Progenitor cell of endocrine pancreas (in vitro differentiated cells): ENCODE results near the gene ARHGAP6. TPM values are rescaled to one million over a fixed set of nuclear protein-coding genes. Genes with fewer than 3 reads are reported as not detected.

ENCODE experiments used
- DNase-seq: peaks from one replicate; pipeline ENCODE4 v3.0.0; 2021; ENCODE audit warnings: low spot score; ENCODE audit not compliant: unreplicated experiment
- H3K27ac Mint-ChIP-seq: 2 replicates; pipeline ENCODE4 v1.8.0; 2021; ENCODE audit warnings: mild to moderate bottlenecking, moderate library complexity, mixed read lengths
- H3K27me3 Mint-ChIP-seq: 2 replicates; pipeline ENCODE4 v1.8.0; 2021; ENCODE audit warnings: mixed read lengths
- H3K36me3 Mint-ChIP-seq: 2 replicates; pipeline ENCODE4 v1.8.0; 2022; ENCODE audit warnings: mixed read lengths; ENCODE audit not compliant: insufficient read depth
- H3K4me1 Mint-ChIP-seq: 2 replicates; pipeline ENCODE4 v1.8.0; 2021; ENCODE audit warnings: low read depth, mixed read lengths
- H3K4me3 Mint-ChIP-seq: 2 replicates; pipeline ENCODE4 v1.8.0; 2021; ENCODE audit warnings: low read depth, mild to moderate bottlenecking, moderate library complexity, mixed read lengths
- H3K9me3 Mint-ChIP-seq: 2 replicates; pipeline ENCODE4 v1.8.0; 2021; ENCODE audit warnings: low read depth, mixed read lengths
- total RNA-seq: library from RNA; stranded (reverse); gene quantifications from 2 replicates; pipeline ENCODE4 v1.2.1, GENCODE V29; 2021
- TF ChIP-seq, protein P1 (sequence below): fragments of 200-600 bp; sonication (generic); IDR thresholded peaks from one replicate; pipeline ENCODE4 v1.5.0; 2021; ENCODE audit warnings: antibody characterized with exemption, mild to moderate bottlenecking; ENCODE audit not compliant: unreplicated experiment

ARHGAP6 gene
- total RNA-seq, 1 donor from 2014 or later: 1.9 TPM

DNA sequence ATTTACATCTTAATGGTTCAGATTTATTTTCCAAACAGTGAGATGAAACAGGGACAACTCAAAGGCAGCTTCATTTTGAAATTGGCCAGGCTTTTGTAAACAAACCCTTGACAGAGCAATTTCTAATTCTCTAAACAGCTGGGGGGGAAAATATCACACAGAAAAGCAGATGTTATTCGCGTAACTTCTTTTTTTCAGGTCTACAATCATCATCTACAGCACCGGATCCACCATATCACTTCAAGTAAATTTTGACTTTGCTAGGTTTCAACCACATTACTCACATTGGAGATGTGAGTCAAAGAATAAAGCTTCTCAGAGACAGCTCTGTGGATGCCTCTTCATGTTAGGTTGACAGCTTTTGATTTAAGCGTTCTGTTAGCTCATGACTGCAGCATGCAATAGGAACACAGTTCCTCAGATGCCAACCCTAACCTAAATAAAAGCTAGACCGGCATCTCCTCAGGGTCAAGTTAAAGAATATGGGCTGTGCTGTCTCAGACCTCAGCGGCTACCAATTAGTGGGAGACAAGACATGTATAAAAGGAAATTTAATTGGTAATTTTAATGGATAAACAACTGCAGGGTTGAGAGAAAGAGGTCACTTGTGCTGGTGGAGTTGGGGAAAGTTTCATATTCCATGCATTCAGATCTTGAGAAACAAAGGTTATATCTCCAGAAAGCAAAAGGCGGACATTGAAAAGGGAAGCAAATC is 345.8 kb downstream of the ARHGAP6 start:
- Mint-ChIP-seq H3K27ac (no peak overlapping the region), H3K27me3 (no peaks in the 10 kb centered on the region), H3K36me3 (no peaks in the 10 kb centered on the region), H3K4me1 (no peaks in the 10 kb centered on the region), H3K4me3 (no peak overlapping the region), H3K9me3 (peaks cover 10% of the 10 kb centered on the region)
- DNase-seq: no peak
- TF ChIP-seq, protein P1, sequence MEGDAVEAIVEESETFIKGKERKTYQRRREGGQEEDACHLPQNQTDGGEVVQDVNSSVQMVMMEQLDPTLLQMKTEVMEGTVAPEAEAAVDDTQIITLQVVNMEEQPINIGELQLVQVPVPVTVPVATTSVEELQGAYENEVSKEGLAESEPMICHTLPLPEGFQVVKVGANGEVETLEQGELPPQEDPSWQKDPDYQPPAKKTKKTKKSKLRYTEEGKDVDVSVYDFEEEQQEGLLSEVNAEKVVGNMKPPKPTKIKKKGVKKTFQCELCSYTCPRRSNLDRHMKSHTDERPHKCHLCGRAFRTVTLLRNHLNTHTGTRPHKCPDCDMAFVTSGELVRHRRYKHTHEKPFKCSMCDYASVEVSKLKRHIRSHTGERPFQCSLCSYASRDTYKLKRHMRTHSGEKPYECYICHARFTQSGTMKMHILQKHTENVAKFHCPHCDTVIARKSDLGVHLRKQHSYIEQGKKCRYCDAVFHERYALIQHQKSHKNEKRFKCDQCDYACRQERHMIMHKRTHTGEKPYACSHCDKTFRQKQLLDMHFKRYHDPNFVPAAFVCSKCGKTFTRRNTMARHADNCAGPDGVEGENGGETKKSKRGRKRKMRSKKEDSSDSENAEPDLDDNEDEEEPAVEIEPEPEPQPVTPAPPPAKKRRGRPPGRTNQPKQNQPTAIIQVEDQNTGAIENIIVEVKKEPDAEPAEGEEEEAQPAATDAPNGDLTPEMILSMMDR: no peak

DNA sequence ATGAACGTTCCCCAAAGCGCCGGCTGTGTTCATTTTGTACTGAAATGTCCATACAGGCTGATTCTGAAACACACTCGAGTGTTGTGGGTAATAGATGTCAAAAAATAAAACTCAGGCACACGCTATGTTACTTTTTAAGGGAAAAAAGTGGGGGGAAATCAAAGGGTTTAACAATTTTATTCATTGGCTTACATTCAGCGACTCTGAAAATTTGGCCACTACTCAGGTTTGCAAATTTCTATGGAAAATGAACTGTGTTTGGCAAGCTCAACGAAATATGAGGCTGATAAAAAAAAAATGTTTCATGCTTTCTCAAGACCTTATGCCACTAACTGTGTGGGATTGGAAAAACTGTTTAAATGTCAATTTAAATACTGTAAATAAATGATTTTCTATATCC is 354.0 kb downstream of the ARHGAP6 start:
- no peaks in the 10 kb centered on the region for H3K36me3 Mint-ChIP-seq
- TF ChIP-seq, protein P1: no peak
- no peaks in the 10 kb centered on the region for H3K27me3 Mint-ChIP-seq
- H3K27ac Mint-ChIP-seq: no peak overlapping the region
- no peak for DNase-seq
- H3K4me1 Mint-ChIP-seq: peaks cover 9% of the 10 kb centered on the region
- no peak overlapping the region for H3K4me3 Mint-ChIP-seq
- H3K9me3 Mint-ChIP-seq: peaks cover 8% of the 10 kb centered on the region

DNA sequence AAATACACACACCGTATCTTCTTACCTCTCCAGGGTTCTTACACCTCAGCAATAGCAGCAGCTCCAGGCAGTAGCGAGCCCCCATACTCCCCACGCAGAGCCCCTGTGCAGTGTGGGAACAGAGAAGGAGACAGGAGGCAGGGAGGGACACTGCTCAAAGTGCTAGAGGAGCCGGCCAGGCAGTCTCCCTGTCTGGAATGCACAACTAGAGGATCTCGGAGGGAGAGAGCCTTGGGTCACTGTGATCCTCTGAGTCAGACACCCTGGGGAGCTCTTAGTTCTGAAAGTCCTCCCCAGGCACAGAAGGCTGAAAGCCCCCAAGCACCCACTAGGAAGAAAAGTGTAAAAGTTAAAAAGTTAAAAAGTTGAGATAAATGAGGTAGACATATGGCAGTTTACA is 356.5 kb downstream of the ARHGAP6 start:
- Mint-ChIP-seq H3K9me3 (peaks cover 10% of the 10 kb centered on the region), H3K4me3 (no peak overlapping the region)

DNA sequence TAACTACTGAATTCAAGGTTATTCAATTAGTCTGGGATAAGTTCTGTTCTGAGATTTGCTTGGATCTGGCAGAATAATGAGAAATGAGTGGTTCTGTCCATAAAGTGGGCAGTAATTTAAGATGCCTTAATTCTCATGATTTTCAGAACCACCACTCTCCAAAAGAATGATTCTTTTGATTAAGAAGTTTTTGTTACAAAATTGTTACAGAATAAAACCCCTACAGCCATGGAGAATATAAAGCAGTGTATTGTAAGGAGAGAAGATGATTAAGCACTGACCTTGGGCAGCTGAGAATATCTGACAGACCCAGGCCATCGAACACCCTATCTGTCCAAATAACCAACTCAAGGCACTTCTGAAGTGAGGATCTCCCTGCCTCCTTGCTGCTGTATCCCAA is 360.1 kb downstream of the ARHGAP6 start:
- H3K4me1 Mint-ChIP-seq: peaks cover 2% of the 10 kb centered on the region
- peaks cover 9% of the 10 kb centered on the region for H3K9me3 Mint-ChIP-seq
- no peak for DNase-seq
- TF ChIP-seq, protein P1: no peak
- no peak overlapping the region for H3K4me3 Mint-ChIP-seq
- H3K27ac Mint-ChIP-seq: no peak overlapping the region
- H3K36me3 Mint-ChIP-seq: no peaks in the 10 kb centered on the region
- no peaks in the 10 kb centered on the region for H3K27me3 Mint-ChIP-seq

More for the DNA sequence above, 356.5 kb downstream of the ARHGAP6 start:
- H3K36me3 Mint-ChIP-seq: no peaks in the 10 kb centered on the region
- no peak overlapping the region for H3K27ac Mint-ChIP-seq
- peaks cover 9% of the 10 kb centered on the region for H3K4me1 Mint-ChIP-seq
- DNase-seq: no peak
- no peaks in the 10 kb centered on the region for H3K27me3 Mint-ChIP-seq
- TF ChIP-seq, protein P1: no peak

DNA sequence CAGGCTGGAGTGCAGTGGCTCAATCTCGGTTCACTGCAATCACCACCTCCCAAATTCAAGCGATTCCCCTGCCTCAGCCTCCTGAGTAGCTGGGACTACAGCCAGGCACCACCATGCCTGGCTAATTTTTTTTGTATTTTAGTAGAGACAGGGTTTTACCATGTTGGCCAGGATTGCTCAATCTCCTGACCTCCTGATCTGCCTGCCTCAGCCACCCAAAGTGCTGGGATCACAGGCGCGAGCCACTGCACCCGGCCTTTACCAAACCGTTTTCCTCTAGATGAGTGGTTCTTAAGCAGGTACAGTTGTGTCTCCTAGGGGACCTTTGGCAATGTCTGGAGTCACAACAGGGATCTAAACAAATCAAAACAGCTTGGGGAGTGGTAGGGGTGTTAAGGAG is 360.9 kb downstream of the ARHGAP6 start:
- no peak for DNase-seq
- TF ChIP-seq, protein P1: no peak
- Mint-ChIP-seq H3K27ac (no peak overlapping the region), H3K27me3 (no peaks in the 10 kb centered on the region), H3K4me1 (peaks cover 2% of the 10 kb centered on the region), H3K4me3 (no peak overlapping the region), H3K36me3 (no peaks in the 10 kb centered on the region), H3K9me3 (peaks cover 9% of the 10 kb centered on the region)
